ENCODE measurements around the gene FANCE.

- no peak for TF ChIP-seq MAFK (IDR thresholded peaks at IDR 0.05; ENCODE audit: partially characterized antibody)
- TF ChIP-seq FOXS1 (CRISPR knock-in tag; IDR thresholded peaks at IDR 0.05) = no peak
- TF ChIP-seq POLR2A (IDR thresholded peaks at IDR 0.05; ENCODE audit: low read length) = no peak
- no peak for TF ChIP-seq CTCF (IDR thresholded peaks at IDR 0.05)
- TF ChIP-seq RAD21 (conservative IDR thresholded peaks at IDR 0.05 in 1 of 2, IDR thresholded peaks at IDR 0.05 in 1 of 2) = no peak
- TF ChIP-seq JUNB (IDR thresholded peaks at IDR 0.05) = no peak
- no peak for TF ChIP-seq CBX2 (IDR thresholded peaks at IDR 0.05; ENCODE audit: borderline replicate concordance, low read depth)
- TF ChIP-seq USF2 (IDR thresholded peaks at IDR 0.05) = no peak
- TF ChIP-seq KDM1A (IDR thresholded peaks at IDR 0.05; ENCODE audit: low read depth) = no peak
- no peak for TF ChIP-seq RCOR1 (IDR thresholded peaks at IDR 0.05; ENCODE audit: low read depth, low read length)
- TF ChIP-seq NR3C1 (IDR thresholded peaks at IDR 0.05) = no peak
Measured at GRCh38 chr6:35412102-35412501, 40.0 kb upstream of the FANCE start.

All from A549 (cell line).